ENCODE measurements around the gene TSC22D3. TPM values are rescaled to one million over a fixed set of nuclear protein-coding genes. Genes with fewer than 3 reads are reported as not detected.
"Not testable (repeated sequence)": the region's sequence is repeated elsewhere in the genome, so short reads cannot be mapped to it uniquely, and the experiment has no call there.

Gene TSC22D3
- total RNA-seq, 2 experiments from 2014 or later, result 29.3 to 35.6 TPM

DNA sequence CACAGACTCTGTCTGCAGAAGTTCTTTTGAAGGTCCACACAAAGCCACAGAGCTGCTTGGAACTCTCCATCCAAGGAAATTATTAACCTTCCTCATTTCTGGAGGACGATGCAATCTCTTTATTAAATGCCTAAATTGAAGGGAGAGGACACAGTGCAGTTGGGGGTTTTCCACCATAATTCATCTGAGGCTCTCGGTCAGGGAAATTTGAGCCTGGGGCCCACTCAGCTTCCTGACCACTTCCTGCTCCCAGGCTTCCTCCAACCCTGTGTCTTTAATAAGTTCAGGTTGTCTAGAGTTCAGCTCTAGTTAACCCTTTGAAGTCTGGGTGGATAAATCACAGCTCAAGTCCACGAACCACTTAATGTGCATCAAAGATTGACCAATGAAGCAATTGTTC lies 88.8 kb downstream of the TSC22D3 start:
- no TSS peak for BruUV-seq (replicated peaks)
- Histone ChIP-seq H3K79me2 (ENCODE audit: insufficient read depth, low read depth, low read length) (no peaks in the 10 kb centered on the region), H3K9me3 (ENCODE audit: low read length) (no peaks in the 10 kb centered on the region), H3K36me3 (ENCODE audit: insufficient read depth, low read length) (no peaks in the 10 kb centered on the region), H3K4me3 (ENCODE audit: low read depth, low read length, poor library complexity, severe bottlenecking) (no peak overlapping the region), H3K4me1 (ENCODE audit: insufficient read depth, low read length, poor library complexity, severe bottlenecking) (peaks cover 13% of the 10 kb centered on the region), H2AFZ (ENCODE audit: low read length) (no peak overlapping the region), H4K20me1 (ENCODE audit: insufficient read depth, low read length) (no peaks in the 10 kb centered on the region), H3K4me2 (ENCODE audit: low read length) (no peak overlapping the region), H3K27ac (ENCODE audit: low read depth, low read length, poor library complexity, severe bottlenecking) (no peak overlapping the region), H3K9me2 (ENCODE audit: insufficient read depth, low read length) (no peaks in the 10 kb centered on the region)
- ChIA-PET POLR2A (interaction anchor here (0.9 to 1.2 kb wide), 2 partner anchors 30 to 58 kb away, joined by 3 to 4 read pairs; partner anchors contain the start of gene PRPS1), CTCF (ENCODE audit: unreplicated experiment) (no interaction called here)
- TF ChIP-seq CTCF (conservative IDR thresholded peaks at IDR 0.05; ENCODE audit: low read length) (no peak), EZH2phosphoT487 (IDR thresholded peaks at IDR 0.05; ENCODE audit: borderline replicate concordance, low read depth, low read length) (no peak)
- intact Hi-C loops (cut with micrococcal nuclease; ENCODE audit: unreplicated experiment), result no loop called here
- no peak for DNase-seq (ENCODE audit: low spot score)

DNA sequence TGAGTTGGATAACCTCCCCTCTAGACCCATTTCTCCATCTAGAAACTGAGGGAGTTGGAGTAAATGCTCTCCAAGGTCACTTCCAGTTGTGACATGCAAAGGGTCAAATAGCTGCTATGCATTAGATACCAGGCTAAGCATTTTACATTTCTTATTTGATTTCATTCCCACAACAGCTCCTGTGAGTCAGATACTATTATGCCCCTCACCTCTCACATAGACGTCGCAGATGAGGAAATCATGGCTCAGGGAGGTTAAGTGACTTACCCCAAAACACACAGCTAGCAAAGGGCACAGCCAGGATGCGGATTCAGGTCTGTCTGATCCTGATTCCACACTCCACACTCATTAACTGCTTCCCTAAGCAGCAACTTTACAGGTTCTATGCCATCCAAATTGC lies 89.6 kb downstream of the TSC22D3 start:
- no TSS peak for BruUV-seq (replicated peaks)
- Histone ChIP-seq H3K9me2 (ENCODE audit: insufficient read depth, low read length) (no peaks in the 10 kb centered on the region), H3K4me3 (ENCODE audit: low read depth, low read length, poor library complexity, severe bottlenecking) (no peak overlapping the region), H3K36me3 (ENCODE audit: insufficient read depth, low read length) (no peaks in the 10 kb centered on the region), H3K27ac (ENCODE audit: low read depth, low read length, poor library complexity, severe bottlenecking) (no peak overlapping the region), H3K9me3 (ENCODE audit: low read length) (no peaks in the 10 kb centered on the region), H3K4me1 (ENCODE audit: insufficient read depth, low read length, poor library complexity, severe bottlenecking) (peaks cover 13% of the 10 kb centered on the region), H4K20me1 (ENCODE audit: insufficient read depth, low read length) (no peaks in the 10 kb centered on the region), H3K79me2 (ENCODE audit: insufficient read depth, low read depth, low read length) (no peaks in the 10 kb centered on the region), H2AFZ (ENCODE audit: low read length) (no peak overlapping the region), H3K4me2 (ENCODE audit: low read length) (no peak overlapping the region)
- POLR2A ChIA-PET, result interaction anchor here (0.9 to 1.2 kb wide), 2 partner anchors 31 to 58 kb away, joined by 3 to 4 read pairs; partner anchors contain the start of gene PRPS1
- CTCF ChIA-PET (ENCODE audit: unreplicated experiment), result no interaction called here
- no peak for TF ChIP-seq CTCF (conservative IDR thresholded peaks at IDR 0.05; ENCODE audit: low read length)
- no peak for TF ChIP-seq EZH2phosphoT487 (IDR thresholded peaks at IDR 0.05; ENCODE audit: borderline replicate concordance, low read depth, low read length)
- intact Hi-C loops (cut with micrococcal nuclease; ENCODE audit: unreplicated experiment), result no loop called here
- no peak for DNase-seq (ENCODE audit: low spot score)

DNA sequence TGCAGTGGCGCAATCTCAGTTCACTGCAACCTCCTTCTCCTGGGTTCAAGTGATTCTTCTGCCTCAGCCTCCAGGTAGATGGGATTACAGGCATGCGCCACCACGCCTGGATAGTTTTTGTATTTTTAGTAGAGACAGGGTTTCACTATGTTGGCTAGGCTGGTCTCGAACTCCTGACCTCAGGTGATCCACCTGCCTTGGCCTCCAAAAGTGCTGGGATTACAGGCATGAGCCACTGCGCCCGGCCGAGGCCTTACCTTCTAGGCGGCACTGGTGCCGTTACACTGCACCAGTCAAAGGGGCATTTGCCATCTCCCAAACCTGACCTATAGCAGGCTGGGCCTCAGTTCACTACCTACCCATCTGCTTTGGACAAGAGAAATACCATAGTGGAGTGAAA lies 90.0 kb downstream of the TSC22D3 start:
- H2AFZ ChIP-seq (ENCODE audit: low read length); H3K9me2 ChIP-seq (ENCODE audit: insufficient read depth, low read length); intact Hi-C loops (cut with micrococcal nuclease; ENCODE audit: unreplicated experiment); H3K27ac ChIP-seq (ENCODE audit: low read depth, low read length, poor library complexity, severe bottlenecking); H3K36me3 ChIP-seq (ENCODE audit: insufficient read depth, low read length); H4K20me1 ChIP-seq (ENCODE audit: insufficient read depth, low read length); CTCF ChIA-PET (ENCODE audit: unreplicated experiment); H3K4me3 ChIP-seq (ENCODE audit: low read depth, low read length, poor library complexity, severe bottlenecking); BruUV-seq (replicated peaks); H3K9me3 ChIP-seq (ENCODE audit: low read length); H3K4me2 ChIP-seq (ENCODE audit: low read length); H3K79me2 ChIP-seq (ENCODE audit: insufficient read depth, low read depth, low read length); DNase-seq (ENCODE audit: low spot score): not testable (repeated sequence)
- H3K4me1 ChIP-seq (ENCODE audit: insufficient read depth, low read length, poor library complexity, severe bottlenecking), result peaks cover 13% of the 10 kb centered on the region
- POLR2A ChIA-PET, result interaction anchor here (0.9 to 1.4 kb wide), 2 partner anchors 31 to 57 kb away, joined by 3 read pairs; partner anchors contain the start of gene PRPS1
